ENCODE data around the gene SIM1.

SIM1 gene

DNA sequence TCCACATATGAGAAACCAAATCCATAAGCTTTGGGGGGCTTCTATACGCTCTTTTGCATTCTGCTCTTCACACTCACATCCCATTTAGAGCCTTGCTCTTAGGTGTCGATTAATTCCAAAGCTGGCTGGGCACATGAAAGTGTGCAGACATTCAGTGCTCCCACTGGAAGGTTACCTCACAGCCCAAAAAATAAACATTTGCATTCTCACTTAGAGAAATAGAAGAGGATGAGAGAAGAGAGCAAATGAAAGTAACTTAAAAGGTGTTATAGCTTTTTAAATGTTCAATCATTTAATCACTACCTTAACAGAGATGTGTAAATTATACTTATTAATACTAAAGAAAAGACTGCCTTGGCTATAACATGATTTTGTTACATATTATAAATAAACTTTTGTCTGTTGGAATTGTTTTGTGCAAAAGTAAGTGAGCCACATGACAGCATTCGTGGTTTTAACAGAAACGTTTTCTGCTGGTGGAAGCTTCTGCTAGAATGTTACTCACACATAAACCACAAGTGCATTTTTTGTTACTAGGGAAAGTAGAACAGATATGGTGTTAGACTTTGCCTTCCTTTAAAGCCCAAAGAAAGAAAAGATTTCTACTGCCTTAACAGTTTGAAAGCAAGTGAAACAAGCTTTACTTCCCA lies 116.7 kb downstream of the SIM1 start:
- no peak for DNase-seq

DNA sequence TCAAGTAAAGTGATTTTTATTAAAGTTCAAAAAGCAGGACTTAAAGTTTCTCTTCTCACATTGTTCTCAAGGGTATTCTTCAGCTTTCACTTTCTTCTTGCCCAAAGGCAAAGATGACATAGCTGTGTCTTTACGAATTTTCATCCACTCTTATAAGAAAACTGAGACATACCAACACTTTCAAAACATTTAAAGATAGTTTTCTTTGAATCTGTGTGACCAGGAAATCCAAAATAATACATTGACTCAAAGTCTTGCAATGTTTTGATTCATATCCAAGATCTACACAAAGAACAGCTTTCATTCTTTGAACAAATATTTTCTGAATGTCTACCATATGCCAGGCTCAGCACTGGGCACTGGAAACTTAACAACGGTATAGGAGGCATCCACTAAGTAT lies 117.9 kb downstream of the SIM1 start:
- DNase-seq = no peak

DNA sequence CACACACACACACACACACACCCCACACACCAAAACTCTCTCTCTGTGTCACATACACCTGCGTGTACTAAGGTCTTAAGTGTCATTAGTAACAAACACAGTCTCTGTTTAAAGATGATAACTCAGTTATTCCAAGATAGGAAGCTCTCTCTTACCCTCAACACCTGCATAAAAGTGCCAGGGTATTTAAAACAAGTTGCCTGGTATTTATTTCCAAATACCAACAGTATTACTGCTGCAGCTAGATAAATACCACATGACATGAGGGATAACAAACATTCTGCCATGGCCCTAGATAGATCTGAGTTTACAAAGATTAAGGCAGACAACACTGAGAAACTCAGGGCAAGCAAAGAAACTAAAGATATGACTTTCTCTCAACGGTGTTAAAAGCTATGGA lies 118.5 kb downstream of the SIM1 start:
- no peak for DNase-seq

DNA sequence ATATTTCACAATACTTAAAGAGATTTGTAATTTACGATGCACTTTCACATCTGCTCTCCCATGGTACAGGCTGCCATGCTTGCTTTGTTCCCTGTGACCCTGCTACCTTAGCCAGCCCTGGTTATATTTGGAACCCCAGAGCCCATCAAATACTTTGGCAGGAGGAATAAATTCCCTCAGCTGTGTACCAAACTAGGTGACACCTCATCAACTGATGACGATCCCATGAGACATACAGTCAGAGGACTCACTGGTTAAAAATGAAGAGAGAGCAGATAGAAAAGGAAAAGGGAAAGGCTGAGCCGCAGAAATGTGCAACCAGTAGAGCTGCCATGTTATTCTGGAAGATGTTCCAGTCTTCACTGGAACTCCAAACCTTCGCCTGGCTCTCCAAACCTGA lies 120.0 kb downstream of the SIM1 start:
- no peak for DNase-seq

DNA sequence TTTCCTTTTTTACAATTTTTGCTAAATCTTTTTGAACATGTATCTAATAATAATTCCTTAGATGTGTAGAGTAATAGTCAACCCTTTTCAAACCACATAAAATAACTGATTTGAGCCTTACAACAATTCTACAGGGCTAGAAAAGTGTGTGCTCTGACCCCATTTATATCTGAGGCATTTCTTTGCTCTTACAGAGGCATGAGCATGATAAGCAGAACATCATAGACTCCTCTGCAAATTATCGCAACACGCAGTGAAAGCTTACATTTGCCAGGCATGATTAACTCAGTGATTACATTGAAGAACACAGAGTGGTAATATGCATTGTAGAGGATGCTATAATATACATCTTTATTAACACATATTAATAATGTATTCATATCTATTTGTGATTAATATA lies 120.4 kb downstream of the SIM1 start:
- DNase-seq = no peak

DNA sequence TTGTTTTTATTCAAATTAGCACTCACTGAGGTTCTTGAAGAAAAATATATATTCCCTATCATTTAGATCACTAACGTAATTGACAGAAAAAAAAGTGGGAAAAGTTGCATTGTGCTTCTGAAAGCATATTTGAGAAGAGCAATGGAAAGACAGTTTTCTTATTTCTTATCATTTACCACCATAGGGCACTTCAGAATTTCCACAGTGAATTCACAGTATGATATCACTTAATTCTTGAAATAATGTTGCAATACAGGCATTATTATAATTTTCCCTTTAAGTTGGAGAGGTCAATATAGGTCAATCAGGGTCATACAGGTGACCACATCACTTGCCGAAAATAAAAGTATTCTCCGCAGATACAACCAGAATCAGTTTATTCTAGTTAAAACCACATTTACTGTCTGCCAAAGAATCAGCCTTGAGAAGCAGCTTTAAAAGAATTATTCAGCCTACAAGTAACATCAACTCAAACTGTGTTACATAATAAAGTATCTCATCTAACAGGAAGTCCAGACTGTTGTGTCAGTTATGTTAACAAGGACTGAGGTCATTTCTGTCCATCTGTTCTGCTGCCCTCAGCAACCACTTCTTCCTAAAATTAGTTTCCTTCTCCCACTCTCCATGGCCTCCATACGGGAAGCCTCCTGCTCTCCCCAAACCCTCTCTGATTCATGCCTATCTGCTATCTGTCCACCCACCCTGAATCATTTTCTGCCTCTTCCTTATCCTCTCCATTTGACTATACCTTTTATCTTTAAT lies 121.2 kb downstream of the SIM1 start:
- no peak for DNase-seq

DNA sequence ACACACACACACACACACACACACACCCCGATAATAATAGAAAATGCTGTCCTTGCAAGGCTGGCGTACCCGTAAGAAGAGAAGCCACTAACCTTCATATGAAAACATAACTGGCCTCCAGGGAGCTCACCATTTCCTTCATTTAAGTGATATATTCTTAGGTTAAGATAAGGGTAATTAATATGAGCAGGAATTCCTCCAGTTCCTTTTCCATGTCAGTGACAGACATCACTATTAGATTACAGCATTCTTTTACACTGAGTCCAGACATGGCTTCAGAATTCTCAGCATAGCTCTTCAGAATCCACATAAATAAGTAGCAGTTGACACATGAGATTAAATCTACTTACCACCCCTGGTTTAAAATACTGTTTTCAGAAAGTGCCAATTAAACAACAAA lies 121.9 kb downstream of the SIM1 start:
- DNase-seq = no peak

DNA sequence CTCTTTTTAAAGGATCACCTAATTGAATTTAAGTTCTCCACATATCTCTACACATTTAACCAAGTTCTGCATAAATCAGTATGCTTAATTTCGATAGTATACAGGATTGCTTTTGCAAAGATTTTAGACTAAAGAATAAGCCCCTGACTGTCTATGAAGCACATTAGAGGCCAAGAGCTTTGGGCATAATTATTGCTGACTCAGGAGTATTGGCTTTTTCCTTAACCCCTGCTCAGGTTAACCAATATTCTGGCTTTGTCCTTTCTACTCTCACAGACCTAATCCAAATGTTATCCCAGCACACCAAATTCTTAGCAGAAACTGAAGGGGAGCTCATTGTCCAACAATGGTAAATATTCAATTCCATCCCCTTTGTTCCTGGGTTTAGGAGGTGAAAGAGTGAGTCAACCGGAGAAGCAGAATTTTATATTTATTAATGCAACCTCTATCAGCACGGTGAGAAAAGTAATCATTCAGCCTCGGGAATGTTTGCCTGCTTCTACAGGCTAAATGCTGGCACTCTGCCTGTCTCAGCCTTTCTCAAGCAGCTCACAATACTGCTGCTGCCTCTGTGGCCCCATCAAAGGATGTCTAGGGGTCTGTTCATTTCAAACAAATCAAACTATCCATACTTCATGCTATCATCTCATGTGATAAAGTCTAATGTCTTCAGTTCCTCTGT lies 125.0 kb downstream of the SIM1 start:
- DNase-seq = no peak

DNA sequence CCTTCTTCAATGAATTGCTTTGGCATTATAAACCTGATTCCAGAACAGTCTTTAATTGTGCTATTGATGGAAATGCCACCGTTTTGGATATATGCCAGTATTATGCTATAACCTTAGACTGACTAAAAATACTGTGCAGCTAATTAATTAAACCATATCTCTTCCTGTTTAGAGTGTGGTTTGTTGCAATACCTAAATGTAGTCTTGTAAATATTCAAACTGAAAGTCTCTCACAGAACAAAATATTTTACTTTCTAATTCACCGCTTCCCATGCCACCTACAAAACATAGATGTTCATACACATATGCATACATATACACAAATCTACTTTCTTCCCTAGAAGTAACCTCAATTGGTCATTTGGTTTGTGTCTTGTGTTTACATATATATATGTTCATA lies 126.6 kb downstream of the SIM1 start:
- DNase-seq = no peak

DNA sequence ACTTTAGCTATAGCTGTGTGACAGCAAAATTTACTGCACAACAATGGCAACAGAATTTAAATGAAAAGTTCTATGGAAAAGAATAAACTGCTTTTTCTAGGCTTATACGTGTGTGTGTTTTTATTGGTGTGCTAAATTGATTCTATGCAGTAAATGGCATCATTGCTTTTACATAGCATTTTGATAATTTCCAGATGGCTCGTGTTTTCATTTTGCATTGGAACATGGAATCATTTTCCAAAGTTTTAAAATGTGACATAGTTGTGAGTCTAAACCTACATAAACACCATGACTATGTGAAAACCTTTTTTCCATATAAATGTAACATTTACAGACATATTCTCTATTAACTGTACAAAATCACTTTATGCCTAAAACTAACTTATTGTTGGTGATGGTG lies 127.8 kb downstream of the SIM1 start:
- no peak for DNase-seq

DNA sequence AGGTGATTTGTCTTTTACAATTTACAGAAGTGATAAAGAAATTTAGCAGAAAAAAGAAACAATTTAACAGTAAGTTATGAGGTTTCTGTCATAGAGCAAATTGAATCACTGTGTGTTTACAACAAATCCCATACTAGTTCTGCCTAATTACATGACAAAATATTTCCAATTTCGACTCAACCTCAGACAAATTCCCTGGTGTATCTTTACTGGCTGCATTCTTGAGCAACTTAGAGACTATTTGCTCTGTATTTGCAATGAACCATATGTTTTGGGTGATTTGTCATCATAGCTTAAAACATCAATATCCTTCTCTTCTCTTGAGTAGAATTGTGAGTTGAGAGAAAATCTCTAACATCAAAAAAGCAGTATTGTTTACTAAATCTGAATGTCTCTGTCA lies 128.7 kb downstream of the SIM1 start:
- no peak for DNase-seq
